GM12864 (cell line): ENCODE results near the gene LIPI.

Source experiments
- DNase-seq: peaks from one replicate; pipeline ENCODE4 v3.0.0-alpha.2; 2011; ENCODE audit warnings: low read depth
- H3K4me3 ChIP-seq: 2 replicates; pipeline ENCODE4 v1.5.1; 2011; ENCODE audit warnings: mild to moderate bottlenecking, low read depth, low read length, control low read depth
- TF ChIP-seq, protein P1 (sequence below): IDR thresholded peaks from 2 replicates; pipeline ENCODE4 v1.5.1; 2011; ENCODE audit warnings: low read depth, mild to moderate bottlenecking, moderate library complexity, low read length, control low read depth, inconsistent platforms; ENCODE audit errors: missing control alignments

The LIPI gene

DNA sequence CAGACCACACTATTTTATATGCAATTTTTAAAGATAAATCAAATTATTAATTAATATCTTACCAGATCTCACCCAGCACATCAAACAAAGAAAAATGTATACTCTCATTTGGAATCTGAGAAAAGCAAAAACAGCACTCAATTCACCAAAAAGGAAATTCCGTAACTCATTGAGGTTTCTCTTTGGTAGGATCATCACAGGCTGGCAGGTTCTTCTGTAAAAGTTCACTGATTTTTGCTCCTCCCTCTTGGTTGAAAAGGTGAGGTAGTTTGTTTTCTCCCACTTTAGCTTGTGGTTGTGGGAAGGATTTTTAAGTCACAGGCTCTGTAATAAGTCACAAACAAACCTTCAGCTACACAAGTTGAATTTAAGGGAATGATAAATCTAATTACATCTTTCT is at the start of gene LIPI:
Gene LIPI (minus strand): TSS at position 218 of the 400 bp plus-strand sequence. CDS start 110 bp downstream, at position 108.
- no peak within 1 kb of the TSS for H3K4me3 ChIP-seq
- TF ChIP-seq, protein P1, sequence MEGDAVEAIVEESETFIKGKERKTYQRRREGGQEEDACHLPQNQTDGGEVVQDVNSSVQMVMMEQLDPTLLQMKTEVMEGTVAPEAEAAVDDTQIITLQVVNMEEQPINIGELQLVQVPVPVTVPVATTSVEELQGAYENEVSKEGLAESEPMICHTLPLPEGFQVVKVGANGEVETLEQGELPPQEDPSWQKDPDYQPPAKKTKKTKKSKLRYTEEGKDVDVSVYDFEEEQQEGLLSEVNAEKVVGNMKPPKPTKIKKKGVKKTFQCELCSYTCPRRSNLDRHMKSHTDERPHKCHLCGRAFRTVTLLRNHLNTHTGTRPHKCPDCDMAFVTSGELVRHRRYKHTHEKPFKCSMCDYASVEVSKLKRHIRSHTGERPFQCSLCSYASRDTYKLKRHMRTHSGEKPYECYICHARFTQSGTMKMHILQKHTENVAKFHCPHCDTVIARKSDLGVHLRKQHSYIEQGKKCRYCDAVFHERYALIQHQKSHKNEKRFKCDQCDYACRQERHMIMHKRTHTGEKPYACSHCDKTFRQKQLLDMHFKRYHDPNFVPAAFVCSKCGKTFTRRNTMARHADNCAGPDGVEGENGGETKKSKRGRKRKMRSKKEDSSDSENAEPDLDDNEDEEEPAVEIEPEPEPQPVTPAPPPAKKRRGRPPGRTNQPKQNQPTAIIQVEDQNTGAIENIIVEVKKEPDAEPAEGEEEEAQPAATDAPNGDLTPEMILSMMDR = no peak
- DNase-seq = no peak

DNA sequence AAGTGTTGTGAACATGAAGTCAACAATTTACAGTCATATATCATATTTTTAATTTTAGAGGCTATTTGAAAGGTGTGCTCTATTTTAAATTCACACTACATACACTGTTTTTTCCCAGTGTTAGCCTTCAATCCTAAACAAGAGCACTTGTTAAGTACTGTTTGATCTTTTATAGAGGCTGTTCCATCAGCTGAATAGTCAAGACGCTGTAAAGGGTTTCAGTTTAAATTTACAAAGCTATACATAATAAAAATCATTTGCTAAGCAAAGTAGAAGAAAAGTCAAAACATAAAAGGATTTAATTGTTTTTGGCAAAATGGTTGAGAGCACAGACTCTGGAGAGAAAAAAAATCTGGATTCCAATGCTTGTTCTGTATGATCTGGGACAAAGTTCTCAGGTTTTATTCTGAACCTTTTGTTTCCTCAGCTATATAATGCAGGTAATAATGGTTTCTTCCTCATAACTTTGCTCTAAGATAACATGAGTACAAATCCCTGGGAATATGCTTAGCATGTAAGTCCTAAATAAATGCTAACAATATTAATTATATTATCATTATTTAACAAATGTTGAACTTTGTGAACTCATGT is 49.5 kb upstream of the LIPI start:
- no peak for DNase-seq
- TF ChIP-seq, protein P1 = no peak

DNA sequence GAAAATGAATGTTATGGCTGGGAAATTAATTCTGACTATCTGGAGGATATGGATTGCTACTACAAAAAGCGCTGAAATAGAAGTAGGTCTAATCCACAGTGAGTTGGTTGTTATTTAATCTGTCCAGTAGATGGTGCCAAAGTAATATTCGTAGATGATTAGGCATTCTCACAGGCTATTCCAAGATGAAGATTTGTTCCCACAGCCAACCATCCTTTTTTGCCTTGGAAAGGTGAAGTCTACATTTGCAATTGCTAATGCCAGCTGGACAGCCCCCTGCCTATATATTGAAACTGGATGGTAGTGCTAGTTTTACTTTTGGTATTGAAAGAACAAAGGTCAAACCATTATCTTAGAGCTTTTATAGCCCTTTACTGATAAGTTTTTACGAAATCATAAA is 49.0 kb upstream of the LIPI start:
- DNase-seq = peak; percentile 3
- no peak overlapping the region for H3K4me3 ChIP-seq
- TF ChIP-seq, protein P1 = peak; percentile 43

More for the DNA sequence above, 49.5 kb upstream of the LIPI start:
- no peak overlapping the region for H3K4me3 ChIP-seq

DNA sequence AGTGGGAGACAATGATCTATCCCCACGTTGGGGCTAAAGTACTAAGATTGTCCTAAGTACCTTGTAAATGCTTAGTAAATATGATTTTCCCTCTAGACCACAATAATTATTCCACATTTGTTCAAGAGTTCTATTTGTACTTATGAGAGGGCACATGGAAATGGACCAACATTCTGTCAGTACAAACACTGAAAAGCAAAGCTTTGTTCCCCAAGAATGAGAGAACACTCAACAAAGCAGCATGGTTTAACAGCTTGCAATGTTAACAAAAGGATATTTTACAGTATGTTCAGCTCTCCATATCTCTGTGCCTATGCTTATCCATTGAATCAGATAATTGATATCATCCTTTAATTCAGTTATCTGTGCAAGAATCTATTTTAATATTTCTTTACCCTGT is 40.6 kb upstream of the LIPI start:
- no peak for DNase-seq
- H3K4me3 ChIP-seq = no peak overlapping the region
- TF ChIP-seq, protein P1 = no peak

DNA sequence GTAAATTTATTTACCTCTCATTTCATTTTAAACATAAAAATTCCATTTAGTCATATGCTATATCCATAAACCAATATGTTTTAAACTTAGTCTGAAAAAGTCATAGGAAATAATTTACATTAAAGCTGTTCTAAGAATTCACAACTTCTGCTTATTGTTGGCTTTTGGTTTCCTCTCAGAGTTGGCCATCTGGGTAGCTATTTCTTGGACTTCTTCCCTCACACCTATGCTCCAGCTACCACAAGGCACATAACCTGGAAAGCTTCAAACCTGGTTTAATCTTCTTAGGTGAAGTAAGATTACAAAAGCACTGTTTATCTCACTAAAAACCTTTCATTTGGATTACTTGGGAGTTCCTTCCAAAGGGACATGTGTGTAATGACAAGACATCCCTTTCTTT is 35.0 kb upstream of the LIPI start:
- H3K4me3 ChIP-seq = no peak overlapping the region
- no peak for DNase-seq
- TF ChIP-seq, protein P1 = no peak

DNA sequence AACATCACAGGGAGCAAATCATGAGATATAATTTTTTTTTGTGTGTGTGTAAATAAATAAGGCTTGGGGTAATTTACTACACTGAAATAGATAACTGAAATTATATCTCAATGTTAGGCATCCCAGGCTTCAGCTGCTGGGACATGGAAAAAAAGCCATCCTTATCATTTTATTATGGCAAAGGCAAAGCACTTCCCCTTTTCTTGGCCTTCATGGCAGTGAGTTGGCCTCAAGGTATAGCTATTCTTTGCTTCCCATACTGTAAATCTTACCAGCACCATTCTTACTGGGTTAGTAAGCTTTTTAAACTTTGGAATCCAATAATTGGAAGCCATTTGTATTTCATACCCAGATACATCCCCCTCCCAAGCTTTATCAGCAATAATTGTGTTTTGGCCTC is 34.2 kb upstream of the LIPI start:
- TF ChIP-seq, protein P1 = no peak
- DNase-seq = no peak
- H3K4me3 ChIP-seq = no peak overlapping the region

DNA sequence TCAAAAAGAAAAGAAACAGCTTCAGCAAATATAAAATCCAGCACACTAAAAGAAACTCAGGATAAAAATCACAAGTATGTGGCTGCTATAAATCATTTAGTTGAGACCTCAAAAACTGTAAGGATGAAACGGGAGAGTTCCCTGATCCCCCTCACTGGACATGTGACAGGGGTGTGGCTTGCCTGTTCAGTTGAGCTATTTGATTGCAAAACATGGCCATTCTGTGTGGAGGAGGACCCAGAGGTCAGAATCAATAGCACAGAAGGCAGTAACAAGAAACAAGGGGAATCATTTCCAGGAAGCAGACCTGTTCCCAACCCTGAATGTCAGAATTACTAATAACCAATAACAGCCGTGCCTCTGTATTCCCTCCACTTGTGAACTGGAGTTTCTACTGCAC is 33.1 kb upstream of the LIPI start:
- H3K4me3 ChIP-seq = no peak overlapping the region
- TF ChIP-seq, protein P1 = no peak
- no peak for DNase-seq
